Spinal cord (tissue), 10 donors: Measurements from ENCODE around the gene ANKEF1. TPM values are rescaled to one million over a fixed set of nuclear protein-coding genes. Genes with fewer than 3 reads are reported as not detected.
A peak's percentile ranks its signal among the peaks of the same experiment; 100 is the strongest.

Experiments used
- DNase-seq, 6 donors: peaks; one replicate each; pipeline versions ENCODE4 v3.0.0 to v3.0.0-alpha.2; 2013 to 2015; ENCODE audit warnings: low spot score in 6 of 6, low read depth in 4 of 6
- H3K27ac ChIP-seq: one replicate; pipeline ENCODE4 v1.5.1; 2013; ENCODE audit warnings: low read depth, low read length, control low read depth
- H3K27me3 ChIP-seq: one replicate; pipeline ENCODE4 v1.6.1; 2013; ENCODE audit warnings: low read length; ENCODE audit not compliant: control insufficient read depth, insufficient read depth
- H3K36me3 ChIP-seq: one replicate; pipeline ENCODE4 v1.6.1; 2013; ENCODE audit warnings: low read length; ENCODE audit not compliant: control insufficient read depth, insufficient read depth
- H3K4me1 ChIP-seq: one replicate; pipeline ENCODE4 v1.6.1; 2013; ENCODE audit warnings: low read length; ENCODE audit not compliant: control insufficient read depth, insufficient read depth
- H3K4me3 ChIP-seq: one replicate; pipeline ENCODE4 v1.5.1; 2013; ENCODE audit warnings: low read depth, low read length, control low read depth
- H3K9me3 ChIP-seq: one replicate; pipeline ENCODE4 v1.6.1; 2013; ENCODE audit warnings: low read length; ENCODE audit not compliant: control insufficient read depth, insufficient read depth
- WGBS: methylation state at CpG from one replicate; pipeline ENCODE4 v1.1.5; 2013; ENCODE audit warnings: missing lambda C conversion rate; ENCODE audit not compliant: insufficient coverage; 5-methylcytosine and 5-hydroxymethylcytosine counted together
- polyA plus RNA-seq, 2 donors: library from polyadenylated mRNA; unstranded; fragments of 120-200 nt; gene quantifications; one replicate each; pipeline ENCODE4 v1.2.1, GENCODE V29; 2013; ENCODE audit not compliant: insufficient read length in 2 of 2
- total RNA-seq, 2 donors: library from RNA; depleted of rRNA in 1 of 2; stranded (reverse); fragments of 120-200 nt in 1 of 2; fragments of >200 nt in 1 of 2; gene quantifications; one replicate each; pipeline versions ENCODE4 v1.2.3 to v1.2.4, GENCODE V29; 2013 to 2014
- donor health status: healthy.

The ANKEF1 gene
- total and polyA plus RNA-seq, 4 donors, result 2.8 to 3.9 (median 3.3) TPM

DNA sequence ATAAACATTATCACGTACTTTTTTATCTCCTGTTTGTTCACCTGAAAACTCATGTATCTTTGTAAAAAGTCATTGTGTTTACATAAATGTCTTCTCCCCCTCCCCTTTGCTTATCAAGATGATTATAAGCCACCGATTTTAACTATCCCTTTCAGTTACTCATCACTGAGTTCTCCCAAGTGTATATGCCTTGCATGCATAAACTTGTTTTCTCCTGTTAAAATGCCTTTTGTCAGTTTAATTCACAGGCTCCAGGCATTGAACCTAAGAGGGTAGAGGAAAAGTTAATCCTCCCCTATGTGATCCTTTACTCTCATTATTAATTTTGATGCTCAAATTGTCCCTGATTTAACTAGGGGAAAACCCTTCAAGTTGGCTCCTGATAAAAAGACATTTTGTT is 24.2 kb downstream of the ANKEF1 start:
- no peaks in the 10 kb centered on the region for H3K9me3 ChIP-seq
- no peaks in the 10 kb centered on the region for H3K27me3 ChIP-seq
- H3K27ac ChIP-seq, result no peak overlapping the region
- no peaks in the 10 kb centered on the region for H3K36me3 ChIP-seq
- H3K4me3 ChIP-seq, result no peak overlapping the region
- no peak for DNase-seq
- peaks cover 3% of the 10 kb centered on the region for H3K4me1 ChIP-seq
- no CpG with 5 or more reads among the region's 2 CpGs for WGBS

DNA sequence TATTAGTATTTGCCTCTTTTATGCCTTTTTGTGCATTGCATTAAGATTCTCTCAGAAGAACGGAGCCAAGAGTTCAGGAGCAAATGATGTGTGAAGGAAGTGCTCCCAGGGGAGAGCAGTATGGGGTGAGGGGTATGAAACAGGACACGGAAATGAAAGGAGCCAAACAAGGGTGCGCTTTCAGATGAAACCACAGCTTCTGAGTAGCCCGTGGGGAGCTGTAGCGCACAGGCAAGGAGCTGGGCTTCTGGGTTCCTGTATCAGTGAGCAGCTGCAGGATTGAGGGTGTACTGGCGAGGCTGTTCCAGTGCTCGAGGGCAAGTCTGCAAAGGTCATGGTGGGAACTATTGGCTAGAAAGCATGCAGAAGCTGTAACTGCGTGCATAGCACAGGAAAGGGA is 25.4 kb downstream of the ANKEF1 start:
- Histone ChIP-seq H3K4me3 (no peak overlapping the region), H3K27me3 (no peaks in the 10 kb centered on the region), H3K4me1 (peaks cover 3% of the 10 kb centered on the region), H3K9me3 (no peaks in the 10 kb centered on the region), H3K36me3 (no peaks in the 10 kb centered on the region), H3K27ac (no peak overlapping the region)
- peak in 1 of 6 donors; percentile 70 for DNase-seq
- WGBS, result 49% methylated on average over 8 of the region's 8 CpGs

DNA sequence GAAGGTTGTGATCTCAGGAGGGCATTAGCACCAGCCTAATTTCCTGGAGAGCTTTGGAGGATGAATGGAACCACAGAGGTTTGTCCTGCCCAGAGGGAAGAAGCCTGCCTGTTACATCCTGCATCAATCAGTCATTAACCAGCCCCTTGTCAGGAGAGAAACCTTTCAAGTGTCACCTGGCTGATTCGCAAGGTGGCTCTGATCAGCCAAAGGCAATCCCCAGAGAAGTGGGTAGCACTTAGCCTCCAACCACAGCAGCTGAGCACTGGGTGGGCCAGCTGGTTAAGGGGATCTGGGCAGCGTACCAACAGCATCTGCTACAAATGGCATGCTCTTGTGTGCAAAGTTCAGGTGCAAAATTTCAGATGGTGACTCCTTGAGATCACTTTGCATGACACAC is 26.9 kb downstream of the ANKEF1 start:
- no peaks in the 10 kb centered on the region for H3K27me3 ChIP-seq
- H3K4me3 ChIP-seq, result no peak overlapping the region
- H3K4me1 ChIP-seq, result peaks cover 3% of the 10 kb centered on the region
- peak in 2 of 6 donors; percentile 34 to 38 for DNase-seq
- WGBS, result 44% methylated on average over 1 of the region's 2 CpGs
- H3K27ac ChIP-seq, result no peak overlapping the region
- no peaks in the 10 kb centered on the region for H3K9me3 ChIP-seq
- no peaks in the 10 kb centered on the region for H3K36me3 ChIP-seq

DNA sequence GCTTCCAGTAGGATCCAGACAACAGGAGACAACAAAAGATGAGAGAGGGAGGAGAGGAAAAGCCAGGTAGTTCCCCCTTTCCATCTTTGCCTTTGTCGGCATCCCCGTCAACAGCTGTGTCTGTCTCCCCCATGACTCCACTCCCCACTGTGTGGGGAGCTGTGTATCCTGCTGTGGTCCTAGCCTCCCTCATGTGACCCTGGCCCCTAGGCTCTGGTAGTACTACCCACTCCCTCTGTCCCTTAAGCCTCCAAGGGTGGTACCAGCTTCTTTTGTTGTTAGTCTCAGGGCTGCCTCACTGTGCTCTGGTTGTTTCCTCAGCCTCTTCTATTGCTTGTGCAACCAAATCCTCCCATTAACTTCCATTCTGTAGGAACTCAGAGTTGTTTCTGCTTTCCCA is 28.7 kb downstream of the ANKEF1 start:
- H3K36me3 ChIP-seq, result no peaks in the 10 kb centered on the region
- no peak overlapping the region for H3K4me3 ChIP-seq
- DNase-seq, result no peak
- H3K27me3 ChIP-seq, result no peaks in the 10 kb centered on the region
- WGBS, result no CpG with 5 or more reads among the region's 2 CpGs
- peaks cover 3% of the 10 kb centered on the region for H3K4me1 ChIP-seq
- no peak overlapping the region for H3K27ac ChIP-seq
- no peaks in the 10 kb centered on the region for H3K9me3 ChIP-seq

DNA sequence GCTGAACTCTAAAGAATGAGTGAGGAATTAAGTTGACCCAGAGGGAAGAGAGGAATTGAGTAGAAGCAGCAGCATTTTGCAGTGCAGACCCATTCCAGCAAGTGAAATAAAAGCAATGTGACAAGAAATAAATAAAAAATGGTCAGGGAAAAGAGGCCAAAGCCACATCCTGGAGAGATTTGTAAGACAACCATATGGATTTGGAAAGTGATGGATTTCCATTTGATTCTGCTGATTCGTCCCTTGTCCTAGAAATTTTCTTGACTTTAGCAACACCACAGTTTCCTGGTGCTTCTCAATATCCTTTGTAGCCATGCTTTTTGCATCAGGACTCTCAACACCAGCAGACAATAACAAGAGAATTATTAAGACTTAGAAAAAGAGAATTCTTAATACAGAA is 29.8 kb downstream of the ANKEF1 start:
- no peaks in the 10 kb centered on the region for H3K36me3 ChIP-seq
- no CpG with 5 or more reads among the region's 1 CpG for WGBS

DNA sequence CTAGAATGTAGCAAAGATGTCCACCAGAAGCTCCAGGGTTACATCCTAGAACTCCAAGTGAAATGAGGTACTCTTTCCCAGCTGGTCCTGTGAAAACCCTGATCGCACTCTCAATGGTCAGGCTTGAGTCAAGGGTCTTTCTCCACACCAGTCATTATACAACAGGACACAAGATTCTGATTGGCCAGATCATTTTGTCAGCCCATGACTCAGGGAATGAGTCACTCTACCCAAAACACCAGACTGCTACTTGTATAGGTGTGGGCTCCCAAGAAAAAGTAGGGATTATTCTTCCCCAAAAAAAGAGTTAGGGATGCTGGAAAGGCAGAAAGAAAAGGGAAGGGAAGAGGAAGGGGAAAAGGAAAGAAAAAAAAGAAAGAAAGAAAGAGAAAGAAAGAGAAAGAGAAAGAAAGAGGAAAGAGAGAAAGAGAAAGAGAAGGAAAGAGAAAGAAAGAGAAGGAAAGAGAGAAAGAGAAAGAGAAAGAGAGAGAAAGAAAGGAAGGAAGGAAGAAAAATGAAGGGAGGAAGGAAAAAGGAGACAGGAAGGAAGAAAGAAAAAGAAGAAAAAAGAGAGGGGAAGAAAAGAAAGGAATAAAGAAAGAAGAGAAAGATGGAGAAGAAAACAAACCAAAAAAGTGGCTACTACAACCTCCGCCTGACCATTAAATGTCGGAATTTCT is 30.5 kb downstream of the ANKEF1 start:
- Histone ChIP-seq H3K27ac (no peak overlapping the region), H3K4me3 (no peak overlapping the region), H3K9me3 (no peaks in the 10 kb centered on the region), H3K27me3 (no peaks in the 10 kb centered on the region), H3K4me1 (peaks cover 1% of the 10 kb centered on the region), H3K36me3 (no peaks in the 10 kb centered on the region)
- DNase-seq, result no peak
- 100% methylated on average over 3 of the region's 3 CpGs for WGBS

More for the DNA sequence above, 29.8 kb downstream of the ANKEF1 start:
- DNase-seq, result no peak
- Histone ChIP-seq H3K4me3 (no peak overlapping the region), H3K27me3 (no peaks in the 10 kb centered on the region), H3K27ac (no peak overlapping the region), H3K9me3 (no peaks in the 10 kb centered on the region), H3K4me1 (peaks cover 3% of the 10 kb centered on the region)

DNA sequence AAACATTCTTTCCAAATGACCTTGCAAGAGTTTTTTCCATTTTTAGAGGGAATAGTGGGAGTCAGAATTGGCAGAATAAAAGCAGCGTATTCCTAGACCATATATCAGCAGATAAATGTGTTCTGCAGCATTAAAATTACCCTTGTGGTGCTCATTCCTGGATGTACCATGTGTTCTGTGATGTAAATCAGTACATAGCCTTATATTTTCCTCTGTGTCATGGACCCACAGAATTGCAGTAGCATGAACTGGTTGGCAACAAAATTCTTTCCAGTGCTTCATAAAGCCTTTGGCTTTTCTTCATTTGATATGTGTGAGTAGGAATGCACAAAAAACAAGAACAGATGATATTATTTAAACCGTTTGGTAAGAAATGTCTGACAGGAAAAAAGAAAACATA is 32.5 kb downstream of the ANKEF1 start:
- WGBS, result no CpG with 5 or more reads among the region's 2 CpGs
- peak in 2 of 6 donors; percentile 14 to 69 for DNase-seq
- Histone ChIP-seq H3K27me3 (no peaks in the 10 kb centered on the region), H3K9me3 (no peaks in the 10 kb centered on the region), H3K4me3 (no peak overlapping the region), H3K36me3 (no peaks in the 10 kb centered on the region), H3K4me1 (no peaks in the 10 kb centered on the region), H3K27ac (no peak overlapping the region)

DNA sequence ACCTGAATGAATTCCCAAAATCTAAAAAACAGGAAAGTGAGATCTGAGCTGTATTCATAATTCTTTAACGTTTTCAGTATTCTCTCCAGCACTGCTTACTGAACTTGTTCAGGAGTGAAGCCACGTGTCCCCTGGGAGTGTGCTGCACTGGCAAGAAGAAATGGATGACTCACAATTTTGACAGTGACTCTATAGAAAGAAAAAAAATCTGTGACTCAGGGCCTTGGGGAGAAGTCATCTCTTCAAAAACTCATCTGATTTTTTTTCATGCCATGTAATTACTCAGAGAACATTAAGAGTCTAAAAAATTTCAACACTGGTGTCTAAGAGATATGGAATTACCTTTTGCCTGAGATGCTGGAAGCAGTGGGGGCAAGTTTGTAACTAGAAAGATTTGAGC is 39.7 kb downstream of the ANKEF1 start:
- no peaks in the 10 kb centered on the region for H3K4me1 ChIP-seq
- WGBS, result no CpG with 5 or more reads among the region's 2 CpGs
- DNase-seq, result peak in 1 of 6 donors; percentile 27
- H3K9me3 ChIP-seq, result no peaks in the 10 kb centered on the region
- H3K4me3 ChIP-seq, result no peak overlapping the region
- H3K27ac ChIP-seq, result no peak overlapping the region
- no peaks in the 10 kb centered on the region for H3K27me3 ChIP-seq
- no peaks in the 10 kb centered on the region for H3K36me3 ChIP-seq

DNA sequence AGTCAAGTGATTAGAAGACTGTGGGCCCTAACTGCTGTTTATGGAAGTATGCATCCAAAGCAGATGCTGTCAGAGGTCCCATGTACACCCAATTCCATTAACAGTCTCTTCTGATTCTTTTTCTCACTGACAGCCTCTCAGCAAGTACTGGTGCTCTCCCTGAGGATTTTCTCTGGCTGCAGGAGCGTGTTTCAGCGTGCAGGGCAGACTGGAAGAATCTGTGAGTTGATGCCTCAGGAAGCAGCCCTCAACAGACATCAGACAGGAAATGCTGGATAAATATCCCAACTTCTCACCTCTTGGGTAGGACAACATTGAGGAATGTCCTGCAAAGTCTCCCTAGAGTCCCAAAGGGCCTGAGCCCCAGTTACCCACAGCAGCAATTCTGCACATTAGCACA is 40.8 kb downstream of the ANKEF1 start:
- no peaks in the 10 kb centered on the region for H3K4me1 ChIP-seq
- no peak overlapping the region for H3K27ac ChIP-seq
- no peaks in the 10 kb centered on the region for H3K36me3 ChIP-seq
- H3K27me3 ChIP-seq, result no peaks in the 10 kb centered on the region
- no peaks in the 10 kb centered on the region for H3K9me3 ChIP-seq
- WGBS, result 73% methylated on average over 2 of the region's 2 CpGs
- DNase-seq, result no peak
- no peak overlapping the region for H3K4me3 ChIP-seq
